Measurements from ENCODE around the gene TET3.
A peak's percentile ranks its signal among the peaks of the same experiment; 100 is the strongest.

The TET3 gene

GRCh38 chr2:73965053-73965452 lies 19.7 kb upstream of the TET3 start:
- DNase-seq = no peak

- no peak for DNase-seq
These were observed 16.3 kb upstream of the TET3 start for GRCh38 chr2:73968357-73968937.

- no peak for DNase-seq
These were observed 15.4 kb upstream of the TET3 start for GRCh38 chr2:73969356-73969755.

- DNase-seq = no peak
These were observed 14.4 kb upstream of the TET3 start for GRCh38 chr2:73970141-73970803.

- peak in 1 of 2 experiments; percentile 14 for DNase-seq
These were observed 13.7 kb upstream of the TET3 start for GRCh38 chr2:73970850-73971471.

GRCh38 chr2:73971722-73972121 lies 13.0 kb upstream of the TET3 start:
- DNase-seq = no peak

- DNase-seq = no peak
These were observed 11.9 kb upstream of the TET3 start for GRCh38 chr2:73972846-73973245.

GRCh38 chr2:73975731-73976130 lies 9.0 kb upstream of the TET3 start:
- no peak for DNase-seq

GRCh38 chr2:73976803-73977202 lies 7.9 kb upstream of the TET3 start:
- no peak for DNase-seq

- no peak for DNase-seq
These were observed 7.2 kb upstream of the TET3 start for GRCh38 chr2:73977466-73977865.

- DNase-seq = no peak
These were observed 5.7 kb upstream of the TET3 start for GRCh38 chr2:73979021-73979420.

- no peak for DNase-seq
These were observed 5.0 kb upstream of the TET3 start for GRCh38 chr2:73979686-73980085.

GRCh38 chr2:73980566-73980965 lies 4.1 kb upstream of the TET3 start:
- no peak for DNase-seq

- DNase-seq = no peak
These were observed 3.4 kb upstream of the TET3 start for GRCh38 chr2:73981081-73982001.

GRCh38 chr2:73982140-73982617 lies 2.5 kb upstream of the TET3 start:
- no peak for DNase-seq

GRCh38 chr2:73983322-73984202 lies 1.1 kb upstream of the TET3 start:
- DNase-seq = peak in 1 of 2 experiments; percentile 13

- DNase-seq = no peak
These were observed 205 bp downstream of the TET3 start for GRCh38 chr2:73984922-73985307.

GRCh38 chr2:73985308-73986084 lies 786 bp downstream of the TET3 start:
- no peak for DNase-seq

GRCh38 chr2:73986085-73986681 lies 1.5 kb downstream of the TET3 start:
- DNase-seq = no peak

- DNase-seq = no peak
These were observed 2.6 kb downstream of the TET3 start for GRCh38 chr2:73987109-73987947.
